Neural cell (in vitro differentiated cells): ENCODE data around the gene FANCC. TPM values are rescaled to one million over a fixed set of nuclear protein-coding genes. Genes with fewer than 3 reads are reported as not detected.

Experiments used
- H2AFZ ChIP-seq: fragments of 200-600, 300-800 bp; sonication (generic), shearing (Covaris generic); 2 replicates; pipeline ENCODE4 v1.6.0; 2014; ENCODE audit warnings: low read depth, mild to moderate bottlenecking, antibody characterized with exemption, low read length, moderate library complexity
- H3F3A ChIP-seq: fragments of 200-600 bp; shearing (Covaris generic); 2 replicates; pipeline ENCODE4 v1.6.1; 2016; ENCODE audit warnings: mild to moderate bottlenecking, moderate library complexity, mixed read lengths, antibody characterized with exemption, low read length; ENCODE audit not compliant: insufficient read depth, poor library complexity, severe bottlenecking
- H3K27ac ChIP-seq: fragments of 200-600, 300-800 bp; sonication (generic), shearing (Covaris generic); 2 replicates; pipeline ENCODE4 v1.5.1; 2014; ENCODE audit warnings: mild to moderate bottlenecking, low read length, moderate library complexity
- H3K27me3 ChIP-seq: fragments of 300-800, 200-600 bp; sonication (generic), shearing (Covaris generic); 2 replicates; pipeline ENCODE4 v1.6.0; 2014; ENCODE audit warnings: mild to moderate bottlenecking, low read depth, low read length, moderate library complexity; ENCODE audit not compliant: insufficient read depth
- H3K36me3 ChIP-seq: fragments of 300-800, 200-600 bp; sonication (generic), shearing (Covaris generic); 2 replicates; pipeline ENCODE4 v1.5.1; 2014; ENCODE audit warnings: mild to moderate bottlenecking, antibody characterized with exemption, low read length, moderate library complexity; ENCODE audit not compliant: insufficient read depth
- H3K4me2 ChIP-seq: fragments of 300-800, 200-600 bp; sonication (generic), shearing (Covaris generic); 2 replicates; pipeline ENCODE4 v1.6.0; 2014; ENCODE audit warnings: mild to moderate bottlenecking, low read length
- H3K4me3 ChIP-seq: fragments of 300-800, 200-600 bp; sonication (generic), shearing (Covaris generic); 2 replicates; pipeline ENCODE4 v1.5.1; 2014; ENCODE audit warnings: mild to moderate bottlenecking, low read length, moderate library complexity
- H3K79me2 ChIP-seq: fragments of 200-600 bp; shearing (Covaris generic); replicated peaks from 2 replicates; pipeline ENCODE4 v1.6.0; 2014; ENCODE audit warnings: mild to moderate bottlenecking, low read length, moderate library complexity; ENCODE audit not compliant: insufficient read depth
- H3K9ac ChIP-seq: fragments of 300-800, 200-600 bp; sonication (generic), shearing (Covaris generic); 2 replicates; pipeline ENCODE4 v1.6.1; 2016; ENCODE audit warnings: mild to moderate bottlenecking, low read length, mixed read lengths
- H3K9me2 ChIP-seq: fragments of 200-600 bp; shearing (Covaris generic); 2 replicates; pipeline ENCODE4 v1.6.1; 2016; ENCODE audit warnings: mild to moderate bottlenecking, low read length, mixed read lengths; ENCODE audit not compliant: insufficient read depth
- H3K9me3 ChIP-seq: fragments of 200-600, 300-800 bp; sonication (generic), shearing (Covaris generic); 2 replicates; pipeline ENCODE4 v1.6.1; 2016; ENCODE audit warnings: mild to moderate bottlenecking, mixed run types, low read length, moderate library complexity, mixed read lengths
- H4K20me1 ChIP-seq: fragments of 200-600 bp; shearing (Covaris generic); 2 replicates; pipeline ENCODE4 v1.6.1; 2016; ENCODE audit warnings: mild to moderate bottlenecking, mixed run types; ENCODE audit not compliant: insufficient read depth
- CTCF ChIP-seq: fragments of 450-650 bp; IDR thresholded peaks from 2 replicates; pipeline ENCODE4 v1.5.1; 2014; ENCODE audit warnings: antibody characterized with exemption, mild to moderate bottlenecking, moderate library complexity; ENCODE audit not compliant: poor library complexity, severe bottlenecking
- EP300 ChIP-seq: fragments of 450-650 bp; conservative IDR thresholded peaks from 2 replicates; pipeline ENCODE4 v1.6.1; 2014; ENCODE audit warnings: antibody characterized with exemption, mild to moderate bottlenecking, moderate library complexity; ENCODE audit not compliant: poor library complexity, severe bottlenecking
- EZH2 ChIP-seq: fragments of 200-600, 300-800 bp; shearing (Covaris generic), sonication (generic); IDR thresholded peaks from 2 replicates; pipeline ENCODE4 v1.6.1; 2014; ENCODE audit warnings: antibody characterized with exemption, low read length, borderline replicate concordance, mild to moderate bottlenecking; ENCODE audit not compliant: insufficient read depth, poor library complexity, severe bottlenecking
- MXI1 ChIP-seq: fragments of 450-650 bp; conservative IDR thresholded peaks from 2 replicates; pipeline ENCODE4 v1.6.1; 2014; ENCODE audit warnings: antibody characterized with exemption, mild to moderate bottlenecking; ENCODE audit not compliant: poor library complexity, severe bottlenecking
- POLR2AphosphoS5 ChIP-seq: IDR thresholded peaks from 2 replicates; pipeline ENCODE4 v1.6.1; 2012
- RAD21 ChIP-seq: fragments of 450-650 bp; conservative IDR thresholded peaks from 2 replicates; pipeline ENCODE4 v1.6.1; 2014; ENCODE audit warnings: antibody characterized with exemption, mild to moderate bottlenecking, moderate library complexity
- SMC3 ChIP-seq: fragments of 450-650 bp; conservative IDR thresholded peaks from 2 replicates; pipeline ENCODE4 v1.6.1; 2014; ENCODE audit warnings: antibody characterized with exemption, mild to moderate bottlenecking, moderate library complexity; ENCODE audit not compliant: poor library complexity
- TAF1 ChIP-seq: IDR thresholded peaks from 2 replicates; pipeline ENCODE4 v1.6.1; 2012; ENCODE audit warnings: low read depth
- polyA plus RNA-seq: library from polyadenylated mRNA; depleted of rRNA; stranded (reverse); fragments of >200 nt; gene quantifications from 2 replicates; pipeline ENCODE4 v1.2.3, GENCODE V29; 2014
- TF ChIP-seq, protein P1 (sequence below): IDR thresholded peaks from 2 replicates; pipeline ENCODE4 v1.6.1; 2012; ENCODE audit warnings: borderline replicate concordance

The FANCC gene
- polyA plus RNA-seq, 1 donor from 2014 or later = 9.7 TPM

DNA sequence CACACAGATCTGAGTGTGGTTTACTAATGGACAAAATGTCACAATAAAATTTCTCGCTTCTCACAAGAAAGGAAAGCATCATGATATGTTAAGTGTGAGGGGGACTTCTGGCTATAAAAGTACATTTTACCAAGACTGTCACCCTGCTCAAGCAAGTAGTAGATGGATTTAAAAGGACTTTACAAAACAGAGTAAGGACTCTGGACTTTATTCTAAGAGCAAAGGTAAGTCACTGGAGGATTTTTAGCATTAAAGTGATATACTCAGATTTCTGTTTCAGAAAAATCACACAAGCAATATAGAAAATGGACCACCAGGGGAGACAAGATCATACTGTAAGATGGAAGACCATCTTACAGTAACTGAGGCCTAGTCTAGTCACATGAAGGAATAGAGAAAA lies 19.7 kb downstream of the FANCC start:
- no peaks in the 10 kb centered on the region for H3K9me3 ChIP-seq
- H3K36me3 ChIP-seq = no peaks in the 10 kb centered on the region
- no peak for TF ChIP-seq EP300
- TF ChIP-seq SMC3 = no peak
- no peak for TF ChIP-seq CTCF
- TF ChIP-seq, protein P1, sequence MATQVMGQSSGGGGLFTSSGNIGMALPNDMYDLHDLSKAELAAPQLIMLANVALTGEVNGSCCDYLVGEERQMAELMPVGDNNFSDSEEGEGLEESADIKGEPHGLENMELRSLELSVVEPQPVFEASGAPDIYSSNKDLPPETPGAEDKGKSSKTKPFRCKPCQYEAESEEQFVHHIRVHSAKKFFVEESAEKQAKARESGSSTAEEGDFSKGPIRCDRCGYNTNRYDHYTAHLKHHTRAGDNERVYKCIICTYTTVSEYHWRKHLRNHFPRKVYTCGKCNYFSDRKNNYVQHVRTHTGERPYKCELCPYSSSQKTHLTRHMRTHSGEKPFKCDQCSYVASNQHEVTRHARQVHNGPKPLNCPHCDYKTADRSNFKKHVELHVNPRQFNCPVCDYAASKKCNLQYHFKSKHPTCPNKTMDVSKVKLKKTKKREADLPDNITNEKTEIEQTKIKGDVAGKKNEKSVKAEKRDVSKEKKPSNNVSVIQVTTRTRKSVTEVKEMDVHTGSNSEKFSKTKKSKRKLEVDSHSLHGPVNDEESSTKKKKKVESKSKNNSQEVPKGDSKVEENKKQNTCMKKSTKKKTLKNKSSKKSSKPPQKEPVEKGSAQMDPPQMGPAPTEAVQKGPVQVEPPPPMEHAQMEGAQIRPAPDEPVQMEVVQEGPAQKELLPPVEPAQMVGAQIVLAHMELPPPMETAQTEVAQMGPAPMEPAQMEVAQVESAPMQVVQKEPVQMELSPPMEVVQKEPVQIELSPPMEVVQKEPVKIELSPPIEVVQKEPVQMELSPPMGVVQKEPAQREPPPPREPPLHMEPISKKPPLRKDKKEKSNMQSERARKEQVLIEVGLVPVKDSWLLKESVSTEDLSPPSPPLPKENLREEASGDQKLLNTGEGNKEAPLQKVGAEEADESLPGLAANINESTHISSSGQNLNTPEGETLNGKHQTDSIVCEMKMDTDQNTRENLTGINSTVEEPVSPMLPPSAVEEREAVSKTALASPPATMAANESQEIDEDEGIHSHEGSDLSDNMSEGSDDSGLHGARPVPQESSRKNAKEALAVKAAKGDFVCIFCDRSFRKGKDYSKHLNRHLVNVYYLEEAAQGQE = no peak
- no peak for TF ChIP-seq RAD21
- no peak for TF ChIP-seq POLR2AphosphoS5
- TF ChIP-seq EZH2 = no peak
- TF ChIP-seq MXI1 = no peak
- TF ChIP-seq TAF1 = no peak
- H3K9ac ChIP-seq = no peak overlapping the region
- H4K20me1 ChIP-seq = no peaks in the 10 kb centered on the region
- no peaks in the 10 kb centered on the region for H3K27me3 ChIP-seq
- no peak overlapping the region for H2AFZ ChIP-seq
- H3K4me3 ChIP-seq = no peak overlapping the region
- H3K79me2 ChIP-seq = no peaks in the 10 kb centered on the region
- H3K4me2 ChIP-seq = no peak overlapping the region
- no peaks in the 10 kb centered on the region for H3F3A ChIP-seq
- no peak overlapping the region for H3K27ac ChIP-seq
- no peaks in the 10 kb centered on the region for H3K9me2 ChIP-seq

- TF ChIP-seq EZH2 = no peak
- no peak for TF ChIP-seq POLR2AphosphoS5
- no peak for TF ChIP-seq RAD21
- TF ChIP-seq TAF1 = no peak
- TF ChIP-seq, protein P1 = no peak
- no peak for TF ChIP-seq EP300
- no peak for TF ChIP-seq MXI1
- no peak for TF ChIP-seq SMC3
- no peak for TF ChIP-seq CTCF
- Histone ChIP-seq H3K4me3 (no peak overlapping the region), H3K9ac (no peak overlapping the region), H3K36me3 (no peaks in the 10 kb centered on the region), H3F3A (no peaks in the 10 kb centered on the region), H3K9me3 (no peaks in the 10 kb centered on the region), H4K20me1 (no peaks in the 10 kb centered on the region), H3K79me2 (no peaks in the 10 kb centered on the region), H3K4me2 (no peak overlapping the region), H2AFZ (no peak overlapping the region), H3K27ac (no peak overlapping the region), H3K27me3 (no peaks in the 10 kb centered on the region), H3K9me2 (no peaks in the 10 kb centered on the region)
Observed at GRCh38 chr9:95297316-95297715, 20.2 kb downstream of the FANCC start.
